ENCODE results near the gene SIL1.
A peak's percentile ranks its signal among the peaks of the same experiment; 100 is the strongest.

SIL1 gene

GRCh38 chr5:138980441-138980840 is 217.7 kb downstream of the SIL1 start:
- no peak for DNase-seq
- no peak for ATAC-seq

GRCh38 chr5:138979684-138980280 is 218.4 kb downstream of the SIL1 start:
- ATAC-seq (peak; percentile 76), DNase-seq (peak; percentile 41)

- ATAC-seq, result no peak
- no peak for DNase-seq
These were observed 219.6 kb downstream of the SIL1 start for GRCh38 chr5:138978581-138978980.

- DNase-seq (no peak), ATAC-seq (no peak)
These were observed 220.1 kb downstream of the SIL1 start for GRCh38 chr5:138978080-138978479.

- DNase-seq (no peak), ATAC-seq (peak; percentile 7)
These were observed 222.9 kb downstream of the SIL1 start for GRCh38 chr5:138975098-138975847.

- DNase-seq (no peak), ATAC-seq (no peak)
These were observed 223.7 kb downstream of the SIL1 start for GRCh38 chr5:138974227-138975063.

GRCh38 chr5:138972836-138973235 is 225.3 kb downstream of the SIL1 start:
- ATAC-seq (no peak), DNase-seq (no peak)

GRCh38 chr5:138972230-138972629 is 225.9 kb downstream of the SIL1 start:
- ATAC-seq (no peak), DNase-seq (no peak)

- DNase-seq, result no peak
- no peak for ATAC-seq
These were observed 228.7 kb downstream of the SIL1 start for GRCh38 chr5:138969323-138970002.

GRCh38 chr5:138968601-138969000 is 229.6 kb downstream of the SIL1 start:
- DNase-seq (no peak), ATAC-seq (no peak)

- ATAC-seq (no peak), DNase-seq (no peak)
These were observed 230.2 kb downstream of the SIL1 start for GRCh38 chr5:138967791-138968448.

GRCh38 chr5:138966236-138966985 is 231.8 kb downstream of the SIL1 start:
- no peak for ATAC-seq
- DNase-seq, result no peak

- no peak for DNase-seq
- ATAC-seq, result no peak
These were observed 232.5 kb downstream of the SIL1 start for GRCh38 chr5:138965626-138966025.

GRCh38 chr5:138964647-138965201 is 233.4 kb downstream of the SIL1 start:
- DNase-seq, result no peak
- no peak for ATAC-seq

- ATAC-seq, result no peak
- DNase-seq, result no peak
These were observed 234.3 kb downstream of the SIL1 start for GRCh38 chr5:138963763-138964371.

- DNase-seq (no peak), ATAC-seq (no peak)
These were observed 235.4 kb downstream of the SIL1 start for GRCh38 chr5:138962614-138963370.

GRCh38 chr5:138961729-138962128 is 236.4 kb downstream of the SIL1 start:
- DNase-seq (no peak), ATAC-seq (no peak)

GRCh38 chr5:138961221-138961620 is 236.9 kb downstream of the SIL1 start:
- ATAC-seq, result no peak
- no peak for DNase-seq

- no peak for ATAC-seq
- DNase-seq, result no peak
These were observed 237.9 kb downstream of the SIL1 start for GRCh38 chr5:138960145-138960692.
